ENCODE results near the gene TMEM115.

TMEM115 gene, protein sequence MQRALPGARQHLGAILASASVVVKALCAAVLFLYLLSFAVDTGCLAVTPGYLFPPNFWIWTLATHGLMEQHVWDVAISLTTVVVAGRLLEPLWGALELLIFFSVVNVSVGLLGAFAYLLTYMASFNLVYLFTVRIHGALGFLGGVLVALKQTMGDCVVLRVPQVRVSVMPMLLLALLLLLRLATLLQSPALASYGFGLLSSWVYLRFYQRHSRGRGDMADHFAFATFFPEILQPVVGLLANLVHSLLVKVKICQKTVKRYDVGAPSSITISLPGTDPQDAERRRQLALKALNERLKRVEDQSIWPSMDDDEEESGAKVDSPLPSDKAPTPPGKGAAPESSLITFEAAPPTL

DNA sequence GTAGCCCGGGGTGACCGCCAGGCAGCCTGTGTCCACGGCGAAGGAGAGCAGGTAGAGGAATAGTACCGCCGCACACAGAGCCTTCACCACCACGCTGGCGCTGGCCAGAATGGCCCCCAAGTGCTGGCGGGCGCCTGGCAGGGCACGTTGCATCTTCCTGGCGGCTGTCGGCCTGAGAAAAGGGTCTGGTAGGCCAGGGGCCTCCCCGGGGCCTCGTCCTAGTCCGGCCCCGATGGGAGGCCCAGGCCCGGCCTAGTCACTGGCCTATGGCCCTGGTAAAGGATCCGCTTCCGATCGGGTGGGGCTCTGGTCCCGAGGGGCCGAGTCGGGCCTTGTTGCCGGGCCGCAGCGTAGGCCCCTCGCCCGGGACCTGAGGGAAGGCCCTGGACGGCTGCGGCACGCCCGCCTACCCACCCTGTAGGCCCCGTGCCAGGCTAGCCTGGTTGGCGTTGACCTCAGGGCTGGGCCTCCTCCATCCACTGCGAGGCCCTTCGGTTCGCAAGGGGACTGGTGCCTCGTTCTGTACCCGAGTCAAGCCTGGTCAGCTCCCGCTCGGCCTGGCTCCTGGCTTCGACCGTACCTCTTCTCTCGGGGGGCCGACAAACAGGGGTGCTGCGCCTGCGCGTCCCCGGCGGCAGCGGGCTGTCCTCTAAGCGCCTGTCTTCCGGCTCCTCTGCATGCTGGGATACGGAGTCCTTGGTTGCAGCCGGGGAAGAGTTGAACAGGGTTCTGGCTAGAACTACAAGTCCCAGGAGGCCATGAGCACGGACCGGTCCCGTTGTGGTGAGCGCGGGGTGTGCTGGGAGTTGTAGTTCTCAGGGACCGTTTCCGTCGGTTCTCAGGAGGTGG is at the start of gene TMEM115:
Gene TMEM115 (minus strand): TSS at position 611 of the 849 bp plus-strand sequence. CDS start 458 bp downstream, at position 153.
- peak; percentile 86 to 96 for DNase-seq (ENCODE audit: extremely low read depth in 1 of 2, low read depth in 1 of 2)

DNA sequence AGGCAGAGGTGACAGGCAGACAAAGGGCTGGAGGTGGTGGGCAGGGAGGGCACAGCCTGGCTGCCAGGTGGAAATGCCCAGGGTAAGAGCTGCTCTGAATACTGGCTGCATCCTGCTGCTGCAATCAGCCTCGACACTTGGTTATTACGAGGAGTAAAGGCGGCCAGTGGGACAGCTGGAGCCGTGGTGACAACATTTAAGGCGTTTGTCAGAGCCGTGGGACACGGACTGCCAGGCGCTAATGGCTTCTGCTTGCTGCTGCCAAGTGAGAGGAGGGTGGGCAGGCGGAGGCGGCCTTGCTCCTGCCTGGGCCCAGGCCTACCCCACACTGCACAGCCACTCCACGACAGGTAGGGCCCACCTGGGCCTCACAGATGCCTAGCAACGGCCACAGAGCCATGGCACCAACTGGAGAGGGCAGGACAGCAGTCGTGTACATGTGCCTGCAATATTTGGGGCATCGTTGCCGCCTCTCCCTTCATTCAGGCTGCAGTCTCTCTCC is 49.2 kb upstream of the TMEM115 start:
- DNase-seq (ENCODE audit: extremely low read depth in 1 of 2, low read depth in 1 of 2), result no peak

DNA sequence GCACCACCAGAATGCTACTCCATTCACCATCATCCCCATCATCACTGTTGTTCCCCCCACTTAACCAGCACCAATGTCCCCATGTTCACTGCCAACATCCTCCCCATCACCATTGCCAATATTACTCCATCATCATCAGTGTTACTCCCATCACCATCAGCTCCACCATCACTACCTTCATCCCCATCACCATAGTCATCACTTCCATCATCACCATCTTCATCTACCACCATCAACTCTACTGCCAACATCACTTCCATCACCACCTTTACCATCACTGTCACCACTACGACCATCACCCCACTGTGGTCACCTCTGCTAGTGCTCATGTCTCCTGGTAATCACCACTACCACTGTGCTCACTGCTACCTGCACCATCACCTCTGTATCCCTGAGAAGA is 47.2 kb upstream of the TMEM115 start:
- no peak for DNase-seq (ENCODE audit: extremely low read depth in 1 of 2, low read depth in 1 of 2)

GRCh38 chr3:50405249-50405648 is 45.9 kb upstream of the TMEM115 start:
- DNase-seq (ENCODE audit: extremely low read depth in 1 of 2, low read depth in 1 of 2), result no peak

GRCh38 chr3:50401978-50402595 is 42.8 kb upstream of the TMEM115 start:
- DNase-seq (ENCODE audit: extremely low read depth in 1 of 2, low read depth in 1 of 2), result no peak

GRCh38 chr3:50396502-50396901 is 37.2 kb upstream of the TMEM115 start:
- DNase-seq (ENCODE audit: extremely low read depth in 1 of 2, low read depth in 1 of 2), result no peak

- no peak for DNase-seq (ENCODE audit: extremely low read depth in 1 of 2, low read depth in 1 of 2)
Observed at GRCh38 chr3:50395070-50395860, 35.9 kb upstream of the TMEM115 start.

DNA sequence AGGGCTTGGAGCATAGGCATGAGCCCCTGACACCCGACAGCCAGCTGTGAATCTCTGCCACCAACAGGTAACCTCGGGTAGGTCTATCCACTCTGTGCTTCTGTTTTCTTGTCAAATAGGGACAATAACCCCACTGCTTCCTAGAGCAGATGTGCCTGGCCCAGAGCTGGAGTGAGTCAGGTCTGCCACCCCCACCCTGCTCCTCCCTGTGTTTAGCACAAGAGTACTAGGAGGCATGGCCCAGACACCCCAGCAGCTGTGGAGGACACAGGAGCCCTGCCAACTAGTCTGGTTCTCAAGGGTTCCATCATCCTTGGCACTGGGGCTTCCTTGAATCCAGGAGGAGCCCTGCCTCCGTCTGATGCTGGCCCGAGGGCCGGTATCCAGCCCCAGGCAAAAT is 33.7 kb upstream of the TMEM115 start:
- DNase-seq (ENCODE audit: extremely low read depth in 1 of 2, low read depth in 1 of 2), result no peak

GRCh38 chr3:50392101-50392715 is 32.9 kb upstream of the TMEM115 start:
- DNase-seq (ENCODE audit: extremely low read depth in 1 of 2, low read depth in 1 of 2), result no peak

DNA sequence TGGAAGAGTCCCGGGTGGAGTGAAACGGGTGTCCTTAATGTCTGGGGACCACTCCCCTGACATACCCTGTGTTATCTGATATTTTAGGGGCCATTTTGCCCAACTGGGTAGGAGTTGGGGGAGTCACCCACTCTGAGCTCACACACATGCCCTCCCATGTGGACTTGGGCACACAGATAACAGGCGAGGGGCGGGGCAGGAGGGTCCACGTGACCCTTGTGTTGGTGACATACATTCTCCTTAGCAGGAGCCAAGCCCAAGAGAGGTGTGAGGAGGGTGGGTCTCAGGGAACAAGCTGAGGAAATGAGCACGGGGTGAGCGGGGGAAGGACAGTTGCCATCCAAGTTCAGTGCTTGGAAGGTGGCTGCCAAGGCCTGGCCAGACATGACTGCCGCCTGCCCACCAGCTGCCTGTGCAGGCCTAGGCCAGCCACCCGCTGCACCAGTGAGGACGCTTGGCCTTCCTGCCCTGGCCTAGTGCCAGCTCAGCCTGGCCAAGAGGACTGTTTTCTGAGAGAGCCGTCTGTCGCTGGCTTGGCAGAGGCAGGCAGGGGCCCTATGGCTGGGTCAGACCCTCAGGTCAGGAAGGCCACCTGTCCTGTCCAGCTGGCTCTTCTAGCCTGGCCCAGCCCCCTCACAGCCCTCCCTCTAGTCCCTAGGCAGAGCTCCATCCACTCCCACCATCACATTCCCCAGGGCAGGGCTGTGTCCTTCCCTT is 31.3 kb upstream of the TMEM115 start:
- no peak for DNase-seq (ENCODE audit: extremely low read depth in 1 of 2, low read depth in 1 of 2)

GRCh38 chr3:50389414-50389767 is 30.1 kb upstream of the TMEM115 start:
- DNase-seq (ENCODE audit: extremely low read depth in 1 of 2, low read depth in 1 of 2), result no peak

GRCh38 chr3:50388720-50389413 is 29.5 kb upstream of the TMEM115 start:
- DNase-seq (ENCODE audit: extremely low read depth in 1 of 2, low read depth in 1 of 2), result no peak

GRCh38 chr3:50388016-50388719 is 28.8 kb upstream of the TMEM115 start:
- no peak for DNase-seq (ENCODE audit: extremely low read depth in 1 of 2, low read depth in 1 of 2)

DNA sequence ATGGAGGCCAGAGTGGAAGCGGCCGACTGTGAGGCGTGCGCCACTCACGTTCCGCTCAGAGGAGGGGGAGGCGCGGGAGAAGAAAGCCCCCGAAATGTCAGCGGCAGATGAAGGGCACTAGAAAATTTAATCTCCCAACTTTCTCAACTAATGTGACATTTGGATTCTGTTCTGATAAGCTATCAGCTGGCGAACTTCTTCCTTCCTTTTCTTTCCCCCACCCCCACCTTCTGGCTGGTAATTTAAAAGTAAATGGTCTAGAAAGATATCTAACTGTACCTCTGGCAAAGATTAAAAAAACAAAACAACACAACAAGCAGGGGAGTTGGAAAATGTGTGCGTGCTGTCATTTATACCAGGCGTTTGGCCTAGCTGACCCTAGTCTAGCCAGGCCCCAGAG is 26.4 kb upstream of the TMEM115 start:
- no peak for DNase-seq (ENCODE audit: extremely low read depth in 1 of 2, low read depth in 1 of 2)

- no peak for DNase-seq (ENCODE audit: extremely low read depth in 1 of 2, low read depth in 1 of 2)
Observed at GRCh38 chr3:50383750-50384149, 24.4 kb upstream of the TMEM115 start.

- no peak for DNase-seq (ENCODE audit: extremely low read depth in 1 of 2, low read depth in 1 of 2)
Observed at GRCh38 chr3:50382722-50383121, 23.4 kb upstream of the TMEM115 start.

DNA sequence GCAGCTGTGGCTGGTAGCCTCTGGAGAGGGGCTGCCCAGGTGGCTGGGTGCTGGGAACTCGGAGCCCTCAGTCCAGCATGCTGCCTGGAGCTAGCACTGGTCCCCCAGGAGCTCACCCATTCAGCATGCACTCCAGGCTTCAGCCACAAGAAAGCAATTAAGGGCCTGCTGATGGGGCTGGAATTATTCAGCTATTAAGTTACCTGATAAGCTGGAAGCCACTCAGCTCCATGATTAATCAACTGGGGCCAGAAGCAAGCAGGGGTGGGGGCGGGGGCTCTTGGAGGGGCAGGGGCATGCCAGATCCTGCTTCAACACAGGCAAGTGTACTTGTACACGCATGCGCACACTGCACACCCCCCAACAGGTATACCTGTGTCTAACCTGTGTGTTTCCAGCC is 22.1 kb upstream of the TMEM115 start:
- no peak for DNase-seq (ENCODE audit: extremely low read depth in 1 of 2, low read depth in 1 of 2)

- no peak for DNase-seq (ENCODE audit: extremely low read depth in 1 of 2, low read depth in 1 of 2)
Observed at GRCh38 chr3:50380405-50381085, 21.2 kb upstream of the TMEM115 start.
